ENCODE data around the gene KANK2. TPM values are rescaled to one million over a fixed set of nuclear protein-coding genes. Genes with fewer than 3 reads are reported as not detected.
"Not testable (repeated sequence)": the region's sequence is repeated elsewhere in the genome, so short reads cannot be mapped to it uniquely, and the experiment has no call there.

Gene KANK2
- total RNA-seq, 1 experiment from 2014 or later, result 0.19 TPM

DNA sequence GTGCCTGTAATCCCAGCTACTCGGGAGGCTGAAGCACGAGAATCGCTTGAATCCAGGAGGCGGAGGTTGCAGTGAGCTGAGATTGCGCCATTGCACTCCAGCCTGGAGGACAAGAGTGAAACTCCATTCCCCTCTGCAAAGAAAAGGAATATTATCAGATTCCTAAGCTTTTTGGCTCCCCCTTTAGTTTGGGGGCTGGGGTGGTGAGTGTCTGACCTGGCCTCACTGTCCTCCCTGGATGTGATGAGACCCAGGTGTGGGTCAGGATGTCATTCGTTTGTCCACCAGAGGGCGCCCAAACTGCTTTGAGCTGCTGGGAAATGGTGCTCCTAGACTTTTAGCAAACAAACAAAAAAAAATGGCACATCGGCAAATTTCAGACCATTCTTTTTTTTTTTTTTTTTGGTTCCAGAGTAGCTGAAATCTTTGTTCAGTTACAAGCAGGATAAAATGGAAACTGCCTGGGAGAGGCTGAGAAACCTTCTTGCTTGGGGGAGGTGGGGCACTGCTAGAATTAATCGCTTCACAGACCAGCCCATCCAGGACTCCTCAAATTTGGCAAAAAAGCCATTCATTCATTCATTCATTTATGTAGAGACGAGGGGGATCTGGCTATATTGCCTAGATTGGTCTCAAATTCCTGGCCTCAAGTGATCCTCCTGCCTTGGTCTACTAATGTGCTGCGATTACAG, 71.2 kb downstream of the KANK2 start:
- peaks cover 50% of the 10 kb centered on the region for H3K36me3 ChIP-seq (ENCODE audit: insufficient read depth, low read length)
- no peak overlapping the region for H3K4me3 ChIP-seq (ENCODE audit: low read length)
- H3K79me2 ChIP-seq (ENCODE audit: low read length), result no peaks in the 10 kb centered on the region
- H2AFZ ChIP-seq (ENCODE audit: low read length), result no peak overlapping the region
- H3K4me1 ChIP-seq (ENCODE audit: low read length), result no peaks in the 10 kb centered on the region
- H3K27ac ChIP-seq (ENCODE audit: low read length), result no peak overlapping the region
- DNase-seq, result peak; percentile 90
- H3K27me3 ChIP-seq (ENCODE audit: low read length), result no peaks in the 10 kb centered on the region
- H3K9me3 ChIP-seq (ENCODE audit: low read length), result no peaks in the 10 kb centered on the region
- H3K9me2 ChIP-seq (replicated peaks; ENCODE audit: insufficient read depth, low read length), result no peaks in the 10 kb centered on the region
- H4K20me1 ChIP-seq (ENCODE audit: insufficient read depth, low read depth, low read length), result peaks cover 17% of the 10 kb centered on the region
- no peak overlapping the region for H3K4me2 ChIP-seq (ENCODE audit: low read depth, low read length, poor library complexity, severe bottlenecking)
- H3K9ac ChIP-seq (ENCODE audit: low read length), result no peak overlapping the region

DNA sequence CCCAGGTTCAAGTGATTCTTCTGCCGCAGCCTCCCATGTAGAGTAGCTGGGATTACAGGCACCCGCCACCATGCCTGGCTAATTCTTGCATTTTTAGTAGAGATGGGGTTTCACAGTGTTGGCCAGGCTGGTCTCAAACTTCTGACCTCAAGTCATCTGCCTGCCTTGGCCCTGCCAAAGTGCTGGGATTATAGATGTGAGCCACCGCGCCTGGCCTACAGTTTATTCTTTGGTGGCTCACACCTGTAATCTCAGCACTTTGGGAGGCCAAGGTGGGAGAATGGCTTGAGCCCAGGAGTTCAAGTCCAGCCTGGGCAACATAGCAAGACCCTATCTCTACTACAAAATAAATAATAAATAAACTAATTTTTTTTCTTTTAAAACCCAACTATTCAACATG, 73.2 kb downstream of the KANK2 start:
- not testable (repeated sequence) for H3K4me3 ChIP-seq (ENCODE audit: low read length); H3K27me3 ChIP-seq (ENCODE audit: low read length); H3K9ac ChIP-seq (ENCODE audit: low read length); H3K9me2 ChIP-seq (replicated peaks; ENCODE audit: insufficient read depth, low read length); DNase-seq; H3K9me3 ChIP-seq (ENCODE audit: low read length); H3K79me2 ChIP-seq (ENCODE audit: low read length); H3K27ac ChIP-seq (ENCODE audit: low read length); H2AFZ ChIP-seq (ENCODE audit: low read length); H3K4me2 ChIP-seq (ENCODE audit: low read depth, low read length, poor library complexity, severe bottlenecking); H3K4me1 ChIP-seq (ENCODE audit: low read length)
- Histone ChIP-seq H4K20me1 (ENCODE audit: insufficient read depth, low read depth, low read length) (peaks cover 16% of the 10 kb centered on the region; the same call in 1 of the 2 replicates), H3K36me3 (ENCODE audit: insufficient read depth, low read length) (peaks cover 49% of the 10 kb centered on the region)

DNA sequence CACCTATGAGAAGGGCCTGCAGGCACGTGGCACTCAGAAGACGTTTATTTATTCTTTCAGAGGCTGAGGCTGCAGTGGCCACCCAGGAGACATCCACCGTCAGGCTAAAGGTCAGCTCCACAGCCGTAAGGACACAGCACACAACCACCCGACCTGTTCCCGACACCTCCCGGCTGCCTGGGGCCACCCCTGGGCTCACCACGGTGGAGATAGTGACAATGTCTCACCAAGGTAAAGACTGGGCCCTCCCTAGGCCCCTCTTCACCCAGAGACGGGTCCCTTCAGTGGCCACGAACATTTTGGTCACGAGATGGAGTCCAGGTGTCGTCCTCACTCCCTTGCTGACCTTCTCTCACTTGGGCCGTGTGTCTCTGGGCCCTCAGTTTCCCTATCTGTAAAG, 74.2 kb downstream of the KANK2 start:
- no peak overlapping the region for H2AFZ ChIP-seq (ENCODE audit: low read length)
- H3K36me3 ChIP-seq (ENCODE audit: insufficient read depth, low read length), result peaks cover 46% of the 10 kb centered on the region
- no peaks in the 10 kb centered on the region for H3K4me1 ChIP-seq (ENCODE audit: low read length)
- no peaks in the 10 kb centered on the region for H3K27me3 ChIP-seq (ENCODE audit: low read length)
- H3K79me2 ChIP-seq (ENCODE audit: low read length), result no peaks in the 10 kb centered on the region
- no peak for DNase-seq
- no peak overlapping the region for H3K4me3 ChIP-seq (ENCODE audit: low read length)
- H3K9ac ChIP-seq (ENCODE audit: low read length), result no peak overlapping the region
- no peak overlapping the region for H3K27ac ChIP-seq (ENCODE audit: low read length)
- H3K9me2 ChIP-seq (replicated peaks; ENCODE audit: insufficient read depth, low read length), result no peaks in the 10 kb centered on the region
- no peak overlapping the region for H3K4me2 ChIP-seq (ENCODE audit: low read depth, low read length, poor library complexity, severe bottlenecking)
- H4K20me1 ChIP-seq (ENCODE audit: insufficient read depth, low read depth, low read length), result peaks cover 16% of the 10 kb centered on the region; the same call in 1 of the 2 replicates
- no peaks in the 10 kb centered on the region for H3K9me3 ChIP-seq (ENCODE audit: low read length)

DNA sequence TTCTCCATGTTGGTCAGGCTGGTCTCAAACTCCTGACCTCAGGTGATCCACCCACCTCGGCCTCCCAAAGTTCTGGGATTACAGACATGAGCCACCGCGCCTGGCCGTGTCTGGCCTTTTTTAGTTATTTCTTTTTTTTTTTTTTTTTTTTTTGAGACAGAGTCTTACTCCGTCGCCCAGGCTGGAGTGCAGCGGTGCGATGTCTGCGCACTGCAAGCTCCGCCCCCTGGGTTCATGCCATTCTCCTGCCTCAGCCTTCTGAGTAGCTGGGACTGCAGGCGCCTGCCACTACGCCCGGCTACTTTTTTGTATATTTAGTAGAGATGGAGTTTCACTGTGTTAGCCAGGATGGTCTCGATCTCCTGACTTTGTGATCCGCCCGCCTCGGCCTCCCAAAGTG, 75.4 kb downstream of the KANK2 start:
- Histone ChIP-seq H3K36me3 (ENCODE audit: insufficient read depth, low read length) (peaks cover 43% of the 10 kb centered on the region), H4K20me1 (ENCODE audit: insufficient read depth, low read depth, low read length) (peaks cover 10% of the 10 kb centered on the region; the same call in 1 of the 2 replicates)
- not testable (repeated sequence) for H3K9me2 ChIP-seq (replicated peaks; ENCODE audit: insufficient read depth, low read length); H3K27me3 ChIP-seq (ENCODE audit: low read length); H3K9ac ChIP-seq (ENCODE audit: low read length); H3K9me3 ChIP-seq (ENCODE audit: low read length); H3K4me2 ChIP-seq (ENCODE audit: low read depth, low read length, poor library complexity, severe bottlenecking); H2AFZ ChIP-seq (ENCODE audit: low read length); H3K27ac ChIP-seq (ENCODE audit: low read length); H3K79me2 ChIP-seq (ENCODE audit: low read length); H3K4me3 ChIP-seq (ENCODE audit: low read length); DNase-seq; H3K4me1 ChIP-seq (ENCODE audit: low read length)

DNA sequence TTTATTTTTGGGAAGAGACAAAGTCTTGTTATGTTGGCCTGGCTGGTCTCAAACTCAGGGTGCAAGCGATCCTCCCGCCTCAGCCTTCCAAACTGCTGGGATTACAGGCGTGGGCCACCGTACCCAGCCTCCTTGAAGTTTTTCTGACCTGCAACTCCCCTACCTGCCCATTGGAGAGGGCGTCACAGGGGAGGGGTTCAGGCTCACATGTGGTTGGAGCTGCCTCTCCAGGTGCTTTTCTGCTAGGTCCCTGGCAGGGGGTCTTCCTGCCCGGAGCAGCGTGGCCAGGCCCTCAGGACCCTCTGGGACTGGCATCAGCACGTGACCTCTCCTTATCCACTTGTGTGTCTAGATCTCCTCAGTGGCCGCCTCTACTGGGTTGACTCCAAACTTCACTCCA, 80.8 kb downstream of the KANK2 start:
- Histone ChIP-seq H2AFZ (ENCODE audit: low read length) (no peak overlapping the region), H4K20me1 (ENCODE audit: insufficient read depth, low read depth, low read length) (0 out of 2 replicates have a peak, but pooled peaks cover 7% of the 10 kb centered on the region), H3K9me3 (ENCODE audit: low read length) (no peaks in the 10 kb centered on the region), H3K4me1 (ENCODE audit: low read length) (no peaks in the 10 kb centered on the region), H3K27ac (ENCODE audit: low read length) (no peak overlapping the region), H3K4me2 (ENCODE audit: low read depth, low read length, poor library complexity, severe bottlenecking) (no peak overlapping the region), H3K9ac (ENCODE audit: low read length) (no peak overlapping the region), H3K79me2 (ENCODE audit: low read length) (no peaks in the 10 kb centered on the region), H3K9me2 (replicated peaks; ENCODE audit: insufficient read depth, low read length) (no peaks in the 10 kb centered on the region), H3K36me3 (ENCODE audit: insufficient read depth, low read length) (peaks cover 63% of the 10 kb centered on the region), H3K27me3 (ENCODE audit: low read length) (no peaks in the 10 kb centered on the region), H3K4me3 (ENCODE audit: low read length) (no peak overlapping the region)
- DNase-seq, result no peak

DNA sequence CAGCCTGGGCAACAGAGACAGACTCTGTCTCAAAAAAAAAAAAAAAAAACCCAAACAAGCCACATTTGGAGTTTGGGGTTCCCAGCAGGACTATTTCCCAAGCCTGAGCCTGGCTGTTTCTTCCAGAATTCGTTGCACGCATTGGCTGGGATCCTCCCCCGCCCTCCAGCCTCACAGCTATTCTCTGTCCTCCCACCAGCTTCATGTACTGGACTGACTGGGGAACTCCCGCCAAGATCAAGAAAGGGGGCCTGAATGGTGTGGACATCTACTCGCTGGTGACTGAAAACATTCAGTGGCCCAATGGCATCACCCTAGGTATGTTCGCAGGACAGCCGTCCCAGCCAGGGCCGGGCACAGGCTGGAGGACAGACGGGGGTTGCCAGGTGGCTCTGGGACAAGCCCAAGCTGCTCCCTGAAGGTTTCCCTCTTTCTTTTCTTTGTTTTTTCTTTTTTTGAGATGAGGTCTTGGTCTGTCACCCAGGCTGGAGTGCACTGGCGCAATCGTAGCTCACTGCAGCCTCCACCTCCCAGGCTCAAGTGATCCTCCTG, 81.4 kb downstream of the KANK2 start:
- H3K36me3 ChIP-seq (ENCODE audit: insufficient read depth, low read length), result peaks cover 62% of the 10 kb centered on the region
- H2AFZ ChIP-seq (ENCODE audit: low read length), result no peak overlapping the region
- no peaks in the 10 kb centered on the region for H3K9me2 ChIP-seq (replicated peaks; ENCODE audit: insufficient read depth, low read length)
- no peak overlapping the region for H3K27ac ChIP-seq (ENCODE audit: low read length)
- no peak overlapping the region for H3K4me3 ChIP-seq (ENCODE audit: low read length)
- no peaks in the 10 kb centered on the region for H3K79me2 ChIP-seq (ENCODE audit: low read length)
- H3K4me2 ChIP-seq (ENCODE audit: low read depth, low read length, poor library complexity, severe bottlenecking), result no peak overlapping the region
- DNase-seq, result no peak
- no peaks in the 10 kb centered on the region for H3K27me3 ChIP-seq (ENCODE audit: low read length)
- H3K9ac ChIP-seq (ENCODE audit: low read length), result no peak overlapping the region
- H3K9me3 ChIP-seq (ENCODE audit: low read length), result no peaks in the 10 kb centered on the region
- 0 out of 2 replicates have a peak, but pooled peaks cover 7% of the 10 kb centered on the region for H4K20me1 ChIP-seq (ENCODE audit: insufficient read depth, low read depth, low read length)
- H3K4me1 ChIP-seq (ENCODE audit: low read length), result no peaks in the 10 kb centered on the region

DNA sequence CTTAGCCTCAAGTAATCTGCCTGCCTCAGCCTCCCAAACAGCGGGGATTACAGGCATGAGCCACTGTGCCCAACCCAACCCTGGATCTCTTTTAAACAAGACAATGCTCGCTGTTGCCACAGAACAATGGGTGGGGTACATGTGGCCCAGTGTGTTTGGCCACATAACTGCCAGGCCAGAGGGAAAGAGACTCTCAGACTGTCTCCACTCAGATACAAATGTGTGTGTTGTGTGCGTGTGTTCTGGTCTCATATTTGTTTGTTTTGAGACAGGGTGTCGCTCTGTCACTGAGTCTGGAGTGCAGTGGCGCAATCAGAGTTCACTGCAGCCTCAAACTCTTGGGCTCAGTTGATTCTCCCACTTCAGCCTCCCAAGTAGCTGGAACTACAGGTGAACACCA, 82.3 kb downstream of the KANK2 start:
- Histone ChIP-seq H3K27me3 (ENCODE audit: low read length) (no peaks in the 10 kb centered on the region), H3K79me2 (ENCODE audit: low read length) (no peaks in the 10 kb centered on the region), H2AFZ (ENCODE audit: low read length) (no peak overlapping the region), H3K4me3 (ENCODE audit: low read length) (no peak overlapping the region), H3K9me3 (ENCODE audit: low read length) (no peaks in the 10 kb centered on the region), H4K20me1 (ENCODE audit: insufficient read depth, low read depth, low read length) (0 out of 2 replicates have a peak, but pooled peaks cover 7% of the 10 kb centered on the region), H3K27ac (ENCODE audit: low read length) (no peak overlapping the region), H3K4me1 (ENCODE audit: low read length) (no peaks in the 10 kb centered on the region), H3K36me3 (ENCODE audit: insufficient read depth, low read length) (peaks cover 57% of the 10 kb centered on the region), H3K9me2 (replicated peaks; ENCODE audit: insufficient read depth, low read length) (no peaks in the 10 kb centered on the region), H3K9ac (ENCODE audit: low read length) (no peak overlapping the region), H3K4me2 (ENCODE audit: low read depth, low read length, poor library complexity, severe bottlenecking) (no peak overlapping the region)
- no peak for DNase-seq

Measured in Karpas-422 (cell line).